ENCODE data around the gene TRPM6.

TRPM6 gene

DNA sequence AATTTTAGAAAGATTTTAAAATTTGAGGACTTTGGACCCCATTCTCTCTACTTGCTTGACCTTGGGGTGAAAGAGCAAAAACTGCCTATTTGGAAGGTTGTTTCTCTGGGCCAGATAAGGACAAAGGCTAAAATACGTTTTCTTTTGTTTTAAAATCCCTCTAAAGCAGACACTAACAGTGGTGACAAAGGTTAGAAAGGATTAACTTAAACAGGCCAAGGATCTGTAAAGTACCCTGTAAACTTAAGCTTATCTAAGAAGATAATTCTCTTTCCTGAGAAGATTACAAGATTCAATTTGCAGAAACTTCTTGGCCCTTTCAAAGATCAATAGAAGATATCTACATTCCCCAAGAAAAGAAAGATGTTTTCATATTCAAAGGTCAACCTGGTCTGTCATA is 12.1 kb downstream of the TRPM6 start:
- ATAC-seq (ENCODE audit: insufficient read depth, low read depth): no peak

DNA sequence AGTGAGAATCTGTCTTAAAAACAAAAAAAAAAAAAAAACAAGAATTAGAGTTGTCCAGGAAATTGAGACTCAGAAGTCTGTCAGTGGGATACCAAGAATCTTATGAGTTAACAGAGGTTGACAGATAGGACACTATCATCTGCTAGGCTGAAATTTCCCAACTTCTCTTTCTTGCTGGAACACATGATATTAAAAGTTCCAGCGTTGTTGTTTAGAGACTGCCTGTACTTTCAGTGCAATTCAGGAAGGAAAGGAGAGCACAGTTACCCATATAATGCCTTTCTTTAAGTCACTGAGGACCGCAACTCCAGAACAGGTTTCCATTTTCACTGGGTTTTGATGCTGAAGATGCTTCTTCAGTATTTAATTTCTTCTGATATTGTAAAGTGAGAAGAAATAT is 13.5 kb downstream of the TRPM6 start:
- Histone ChIP-seq H2AFZ (ENCODE audit: low read depth, low read length) (no peak overlapping the region), H3K4me2 (ENCODE audit: insufficient read depth, low read length) (no peak overlapping the region), H3K9ac (ENCODE audit: low read depth, low read length) (no peak overlapping the region), H3K9me3 (ENCODE audit: insufficient read depth, low read length, severe bottlenecking) (peaks cover 4% of the 10 kb centered on the region), H3K27ac (ENCODE audit: low read length) (no peak overlapping the region), H3K4me1 (ENCODE audit: insufficient read depth, low read length) (no peaks in the 10 kb centered on the region), H4K20me1 (ENCODE audit: insufficient read depth, low read length) (no peaks in the 10 kb centered on the region), H3K79me2 (ENCODE audit: insufficient read depth, low read length) (no peaks in the 10 kb centered on the region), H3K4me3 (ENCODE audit: low read depth in 1 of 2, low read length in 2 of 2) (no peak overlapping the region), H3K36me3 (ENCODE audit: insufficient read depth, low read length) (no peaks in the 10 kb centered on the region), H3K27me3 (ENCODE audit: insufficient read depth, low read length, poor library complexity) (peaks cover 10% of the 10 kb centered on the region)
- TF ChIP-seq CTCF (IDR thresholded peaks at IDR 0.05; ENCODE audit: borderline replicate concordance, extremely low read depth, low read length, poor library complexity, severe bottlenecking) (no peak), EZH2 (IDR thresholded peaks at IDR 0.05; ENCODE audit: borderline replicate concordance, low read depth, low read length, severe bottlenecking) (no peak)
- DNase-seq (no peak), ATAC-seq (ENCODE audit: insufficient read depth, low read depth) (no peak)

More for the DNA sequence above, 12.1 kb downstream of the TRPM6 start:
- no peak overlapping the region for H3K4me2 ChIP-seq (ENCODE audit: insufficient read depth, low read length)
- no peaks in the 10 kb centered on the region for H3K4me1 ChIP-seq (ENCODE audit: insufficient read depth, low read length)
- no peaks in the 10 kb centered on the region for H3K36me3 ChIP-seq (ENCODE audit: insufficient read depth, low read length)
- no peak overlapping the region for H3K27ac ChIP-seq (ENCODE audit: low read length)
- H3K4me3 ChIP-seq (ENCODE audit: low read depth in 1 of 2, low read length in 2 of 2): no peak overlapping the region
- peaks cover 10% of the 10 kb centered on the region for H3K27me3 ChIP-seq (ENCODE audit: insufficient read depth, low read length, poor library complexity)
- DNase-seq: no peak
- H3K9me3 ChIP-seq (ENCODE audit: insufficient read depth, low read length, severe bottlenecking): peaks cover 9% of the 10 kb centered on the region
- no peaks in the 10 kb centered on the region for H3K79me2 ChIP-seq (ENCODE audit: insufficient read depth, low read length)
- TF ChIP-seq EZH2 (IDR thresholded peaks at IDR 0.05; ENCODE audit: borderline replicate concordance, low read depth, low read length, severe bottlenecking) (no peak), CTCF (IDR thresholded peaks at IDR 0.05; ENCODE audit: borderline replicate concordance, extremely low read depth, low read length, poor library complexity, severe bottlenecking) (no peak)
- H4K20me1 ChIP-seq (ENCODE audit: insufficient read depth, low read length): no peaks in the 10 kb centered on the region
- H3K9ac ChIP-seq (ENCODE audit: low read depth, low read length): no peak overlapping the region
- H2AFZ ChIP-seq (ENCODE audit: low read depth, low read length): no peak overlapping the region

- peaks cover 10% of the 10 kb centered on the region for H3K27me3 ChIP-seq (ENCODE audit: insufficient read depth, low read length, poor library complexity)
- H4K20me1 ChIP-seq (ENCODE audit: insufficient read depth, low read length): no peaks in the 10 kb centered on the region
- DNase-seq (no peak), ATAC-seq (ENCODE audit: insufficient read depth, low read depth) (no peak)
- no peaks in the 10 kb centered on the region for H3K36me3 ChIP-seq (ENCODE audit: insufficient read depth, low read length)
- H3K4me3 ChIP-seq (ENCODE audit: low read depth in 1 of 2, low read length in 2 of 2): no peak overlapping the region
- no peaks in the 10 kb centered on the region for H3K79me2 ChIP-seq (ENCODE audit: insufficient read depth, low read length)
- H3K27ac ChIP-seq (ENCODE audit: low read length): no peak overlapping the region
- H3K4me2 ChIP-seq (ENCODE audit: insufficient read depth, low read length): no peak overlapping the region
- no peak for TF ChIP-seq CTCF (IDR thresholded peaks at IDR 0.05; ENCODE audit: borderline replicate concordance, extremely low read depth, low read length, poor library complexity, severe bottlenecking)
- TF ChIP-seq EZH2 (IDR thresholded peaks at IDR 0.05; ENCODE audit: borderline replicate concordance, low read depth, low read length, severe bottlenecking): no peak
- H3K4me1 ChIP-seq (ENCODE audit: insufficient read depth, low read length): no peaks in the 10 kb centered on the region
- no peaks in the 10 kb centered on the region for H3K9me3 ChIP-seq (ENCODE audit: insufficient read depth, low read length, severe bottlenecking)
- no peak overlapping the region for H2AFZ ChIP-seq (ENCODE audit: low read depth, low read length)
- no peak overlapping the region for H3K9ac ChIP-seq (ENCODE audit: low read depth, low read length)
Observed at GRCh38 chr9:74872619-74873233, 15.0 kb downstream of the TRPM6 start.
